GM13976 (cell line): ENCODE data around the gene LRRC23.
"Not testable (repeated sequence)": the region's sequence is repeated elsewhere in the genome, so short reads cannot be mapped to it uniquely, and the experiment has no call there.

ENCODE experiments used
- DNase-seq: peaks from one replicate; pipeline ENCODE4 v3.0.0; 2012; ENCODE audit warnings: low spot score
- in situ Hi-C: fragments of 300-500 bp; cut with MboI; formaldehyde crosslinking; loops from one replicate; pipeline ENCODE4 v1.12.0; 2022; ENCODE audit warnings: low sequenced_read_pairs, mixed read lengths, inconsistent platforms; ENCODE audit not compliant: unreplicated experiment
- TF ChIP-seq, protein P1 (sequence below): IDR thresholded peaks from 2 replicates; pipeline ENCODE4 v1.5.1; 2012; ENCODE audit warnings: borderline replicate concordance, mild to moderate bottlenecking; ENCODE audit not compliant: insufficient read depth; ENCODE audit errors: extremely low read depth, missing control alignments, control extremely low read depth

LRRC23 gene

GRCh38 chr12:6888360-6888759, 16.3 kb upstream of the LRRC23 start:
- TF ChIP-seq, protein P1, sequence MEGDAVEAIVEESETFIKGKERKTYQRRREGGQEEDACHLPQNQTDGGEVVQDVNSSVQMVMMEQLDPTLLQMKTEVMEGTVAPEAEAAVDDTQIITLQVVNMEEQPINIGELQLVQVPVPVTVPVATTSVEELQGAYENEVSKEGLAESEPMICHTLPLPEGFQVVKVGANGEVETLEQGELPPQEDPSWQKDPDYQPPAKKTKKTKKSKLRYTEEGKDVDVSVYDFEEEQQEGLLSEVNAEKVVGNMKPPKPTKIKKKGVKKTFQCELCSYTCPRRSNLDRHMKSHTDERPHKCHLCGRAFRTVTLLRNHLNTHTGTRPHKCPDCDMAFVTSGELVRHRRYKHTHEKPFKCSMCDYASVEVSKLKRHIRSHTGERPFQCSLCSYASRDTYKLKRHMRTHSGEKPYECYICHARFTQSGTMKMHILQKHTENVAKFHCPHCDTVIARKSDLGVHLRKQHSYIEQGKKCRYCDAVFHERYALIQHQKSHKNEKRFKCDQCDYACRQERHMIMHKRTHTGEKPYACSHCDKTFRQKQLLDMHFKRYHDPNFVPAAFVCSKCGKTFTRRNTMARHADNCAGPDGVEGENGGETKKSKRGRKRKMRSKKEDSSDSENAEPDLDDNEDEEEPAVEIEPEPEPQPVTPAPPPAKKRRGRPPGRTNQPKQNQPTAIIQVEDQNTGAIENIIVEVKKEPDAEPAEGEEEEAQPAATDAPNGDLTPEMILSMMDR = no peak
- in situ Hi-C loops = no loop called here
- no peak for DNase-seq

DNA sequence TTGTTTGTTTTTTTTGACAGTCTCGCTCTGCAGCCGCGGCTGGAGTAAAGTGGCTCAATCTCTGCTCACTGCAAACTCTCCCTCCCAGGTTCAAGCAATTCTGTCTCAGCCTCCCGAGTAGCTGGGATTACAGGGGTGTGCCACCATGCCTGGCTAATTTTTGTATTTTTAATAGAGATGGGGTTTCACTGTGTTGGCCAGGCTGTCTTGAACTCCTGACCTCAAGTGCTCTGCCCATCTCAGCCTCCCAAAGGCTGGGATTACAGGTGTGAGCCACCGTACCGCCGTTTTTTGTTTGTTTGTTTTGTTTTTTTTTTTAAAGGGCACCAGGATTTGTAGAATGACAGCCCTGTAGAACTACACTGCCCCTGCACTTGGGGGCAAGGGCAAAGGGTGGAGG, 15.8 kb upstream of the LRRC23 start:
- in situ Hi-C loops, DNase-seq: not testable (repeated sequence)

- DNase-seq, in situ Hi-C loops: not testable (repeated sequence)
Observed at GRCh38 chr12:6889775-6890573, 14.6 kb upstream of the LRRC23 start.

DNA sequence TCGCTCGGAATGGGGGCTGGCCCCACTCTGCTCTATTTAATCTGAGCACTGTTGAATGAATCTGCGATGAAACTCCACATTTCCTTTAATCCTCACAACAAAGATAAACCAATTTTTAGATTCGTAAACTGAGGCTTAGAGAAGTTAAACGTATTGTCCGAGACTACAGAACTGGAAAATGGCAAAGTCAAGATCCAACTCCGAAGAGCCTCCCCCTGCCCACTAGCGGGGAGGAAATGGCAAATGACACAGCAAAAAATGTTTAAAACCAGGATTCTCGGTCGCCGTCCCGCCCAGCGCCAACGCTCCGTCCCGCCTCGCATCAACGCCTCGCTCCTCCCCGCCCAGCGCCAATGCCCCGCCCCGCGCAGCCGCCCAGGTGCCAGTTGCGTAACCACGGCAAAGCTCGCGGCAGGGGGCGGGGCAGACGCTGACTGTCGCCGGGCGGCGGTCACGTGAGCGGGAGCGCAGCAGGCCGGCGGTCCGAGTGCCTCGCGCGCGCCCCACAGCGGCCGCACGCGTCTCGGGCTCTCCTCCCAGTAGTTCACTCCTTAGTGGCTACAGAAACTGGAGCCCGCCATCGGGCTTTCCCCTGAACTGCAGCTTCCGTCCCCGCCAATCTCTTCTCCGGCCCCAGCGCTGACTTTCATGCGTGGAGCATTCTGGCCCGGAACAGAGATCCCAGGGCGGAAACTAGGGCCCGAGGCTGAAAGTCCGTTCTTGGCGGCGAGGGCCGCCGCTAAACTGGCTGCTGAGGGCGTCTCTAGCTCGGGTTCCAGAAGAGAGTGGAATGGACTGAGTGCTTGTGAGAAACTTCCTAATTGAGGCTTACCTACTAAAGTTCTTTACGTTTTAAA, 13.6 kb upstream of the LRRC23 start:
- TF ChIP-seq, protein P1 = peak; percentile 92
- in situ Hi-C loops = no loop called here
- peak; percentile 99 for DNase-seq

- in situ Hi-C loops = no loop called here
- TF ChIP-seq, protein P1 = no peak
- peak; percentile 38 for DNase-seq
Observed at GRCh38 chr12:6891646-6892001, 13.0 kb upstream of the LRRC23 start.

DNA sequence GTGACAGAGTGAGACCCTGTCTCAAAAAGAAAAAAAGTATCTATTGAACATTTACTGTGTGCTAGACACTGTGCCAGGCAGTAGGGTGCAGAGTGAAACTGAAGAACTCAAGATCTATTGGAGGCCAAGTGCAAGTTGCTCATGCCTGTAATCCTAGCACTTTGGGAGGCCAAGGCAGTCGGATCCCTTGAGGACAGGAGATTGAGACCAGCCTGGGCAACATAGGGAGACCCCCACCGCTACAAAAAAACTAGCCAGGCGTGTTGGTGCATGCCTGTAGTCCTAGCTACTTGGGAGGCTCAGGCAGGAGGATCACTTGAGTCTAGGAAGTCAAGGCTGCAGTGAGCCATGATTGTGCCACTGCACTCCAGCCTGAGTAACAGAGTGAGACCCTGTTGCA, 11.9 kb upstream of the LRRC23 start:
- DNase-seq, in situ Hi-C loops: not testable (repeated sequence)

- in situ Hi-C loops = no loop called here
- DNase-seq = no peak
- TF ChIP-seq, protein P1 = no peak
Observed at GRCh38 chr12:6894321-6894720, 10.3 kb upstream of the LRRC23 start.

DNA sequence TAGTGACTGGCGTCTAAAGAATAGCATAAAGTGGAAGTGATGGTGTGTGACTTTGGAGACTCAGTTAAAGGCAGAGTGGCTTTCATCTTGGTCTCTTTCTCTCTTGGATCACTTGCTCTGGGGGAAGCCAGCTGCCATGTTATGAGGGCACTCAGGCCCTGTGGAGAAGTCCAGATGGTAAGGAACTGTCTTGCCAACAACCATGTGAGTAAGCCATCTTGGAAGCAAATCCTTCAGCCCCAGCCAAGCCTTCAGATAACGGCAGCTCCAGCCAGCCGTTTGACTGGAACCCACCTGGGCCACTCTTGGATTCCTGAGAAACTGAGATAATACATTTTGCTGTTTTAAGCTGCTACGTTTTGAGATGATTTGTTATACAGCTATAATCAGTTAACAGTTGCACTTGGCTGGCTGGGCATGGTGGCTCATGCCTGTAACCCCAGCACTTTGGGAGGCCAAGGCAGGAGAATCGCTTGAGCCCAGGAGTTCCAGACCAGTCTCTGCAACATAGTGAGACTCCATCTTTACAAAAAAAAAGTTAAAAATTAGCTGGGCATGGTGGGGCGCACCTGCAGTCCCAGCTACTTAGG, 7.7 kb upstream of the LRRC23 start:
- DNase-seq = no peak
- TF ChIP-seq, protein P1 = no peak
- in situ Hi-C loops = no loop called here
